ENCODE data around the gene TTLL11.

TTLL11 gene

GRCh38 chr9:121942866-121943382, 150.2 kb downstream of the TTLL11 start:
- H3K4me3 ChIP-seq (ENCODE audit: low read length, poor library complexity, severe bottlenecking): no peak overlapping the region
- no peak overlapping the region for H3K4me2 ChIP-seq (ENCODE audit: low read depth, low read length, poor library complexity, severe bottlenecking)
- no peaks in the 10 kb centered on the region for H3K9me2 ChIP-seq (replicated peaks; ENCODE audit: low read depth, low read length)
- H3K36me3 ChIP-seq (ENCODE audit: insufficient read depth, low read length): peaks cover 6% of the 10 kb centered on the region; the same call in 1 of the 2 replicates
- no peaks in the 10 kb centered on the region for H3F3A ChIP-seq (ENCODE audit: low read depth)
- H3K9ac ChIP-seq (ENCODE audit: low read depth, low read length, poor library complexity, severe bottlenecking): no peak overlapping the region
- no peaks in the 10 kb centered on the region for H3K9me3 ChIP-seq (ENCODE audit: insufficient read depth, low read depth, low read length)
- H3K79me2 ChIP-seq (ENCODE audit: insufficient read depth, low read length): peaks cover 28% of the 10 kb centered on the region
- H3K27me3 ChIP-seq (ENCODE audit: insufficient read depth, low read length, poor library complexity, severe bottlenecking): no peaks in the 10 kb centered on the region
- no peak for TF ChIP-seq EZH2phosphoT487 (IDR thresholded peaks at IDR 0.05; ENCODE audit: borderline replicate concordance)
- TF ChIP-seq CTCF (conservative IDR thresholded peaks at IDR 0.05; ENCODE audit: low read length): no peak
- peaks cover 7% of the 10 kb centered on the region for H4K20me1 ChIP-seq (ENCODE audit: insufficient read depth, low read length, poor library complexity, severe bottlenecking)
- peaks cover 4% of the 10 kb centered on the region for H3K4me1 ChIP-seq (ENCODE audit: insufficient read depth, low read length, poor library complexity, severe bottlenecking)
- no peak overlapping the region for H2AFZ ChIP-seq (ENCODE audit: low read length)

GRCh38 chr9:121942313-121942712, 150.8 kb downstream of the TTLL11 start:
- H3K79me2 ChIP-seq (ENCODE audit: insufficient read depth, low read length): peaks cover 27% of the 10 kb centered on the region
- peaks cover 6% of the 10 kb centered on the region; the same call in 1 of the 2 replicates for H3K36me3 ChIP-seq (ENCODE audit: insufficient read depth, low read length)
- TF ChIP-seq EZH2phosphoT487 (IDR thresholded peaks at IDR 0.05; ENCODE audit: borderline replicate concordance) (no peak), CTCF (conservative IDR thresholded peaks at IDR 0.05; ENCODE audit: low read length) (no peak)
- H3K9ac ChIP-seq (ENCODE audit: low read depth, low read length, poor library complexity, severe bottlenecking): no peak overlapping the region
- H3K4me3 ChIP-seq (ENCODE audit: low read length, poor library complexity, severe bottlenecking): no peak overlapping the region
- no peaks in the 10 kb centered on the region for H3K9me2 ChIP-seq (replicated peaks; ENCODE audit: low read depth, low read length)
- H3F3A ChIP-seq (ENCODE audit: low read depth): no peaks in the 10 kb centered on the region
- H3K9me3 ChIP-seq (ENCODE audit: insufficient read depth, low read depth, low read length): no peaks in the 10 kb centered on the region
- H3K27me3 ChIP-seq (ENCODE audit: insufficient read depth, low read length, poor library complexity, severe bottlenecking): no peaks in the 10 kb centered on the region
- H2AFZ ChIP-seq (ENCODE audit: low read length): no peak overlapping the region
- H4K20me1 ChIP-seq (ENCODE audit: insufficient read depth, low read length, poor library complexity, severe bottlenecking): peaks cover 4% of the 10 kb centered on the region
- no peak overlapping the region for H3K4me2 ChIP-seq (ENCODE audit: low read depth, low read length, poor library complexity, severe bottlenecking)
- H3K4me1 ChIP-seq (ENCODE audit: insufficient read depth, low read length, poor library complexity, severe bottlenecking): peaks cover 2% of the 10 kb centered on the region

- Histone ChIP-seq H3K4me3 (ENCODE audit: low read length, poor library complexity, severe bottlenecking) (no peak overlapping the region), H3F3A (ENCODE audit: low read depth) (no peaks in the 10 kb centered on the region), H3K9me2 (replicated peaks; ENCODE audit: low read depth, low read length) (no peaks in the 10 kb centered on the region), H3K27me3 (ENCODE audit: insufficient read depth, low read length, poor library complexity, severe bottlenecking) (no peaks in the 10 kb centered on the region), H3K9me3 (ENCODE audit: insufficient read depth, low read depth, low read length) (no peaks in the 10 kb centered on the region), H3K4me2 (ENCODE audit: low read depth, low read length, poor library complexity, severe bottlenecking) (no peak overlapping the region), H3K79me2 (ENCODE audit: insufficient read depth, low read length) (peaks cover 27% of the 10 kb centered on the region), H3K4me1 (ENCODE audit: insufficient read depth, low read length, poor library complexity, severe bottlenecking) (no peaks in the 10 kb centered on the region), H2AFZ (ENCODE audit: low read length) (no peak overlapping the region), H4K20me1 (ENCODE audit: insufficient read depth, low read length, poor library complexity, severe bottlenecking) (peaks cover 4% of the 10 kb centered on the region), H3K9ac (ENCODE audit: low read depth, low read length, poor library complexity, severe bottlenecking) (no peak overlapping the region), H3K36me3 (ENCODE audit: insufficient read depth, low read length) (peaks cover 8% of the 10 kb centered on the region; the same call in 1 of the 2 replicates)
- no peak for TF ChIP-seq CTCF (conservative IDR thresholded peaks at IDR 0.05; ENCODE audit: low read length)
These were observed 153.5 kb downstream of the TTLL11 start for GRCh38 chr9:121939643-121940042.

All from Loucy (cell line).